H7 (cell line): ENCODE measurements around the gene GNG14. TPM values are rescaled to one million over a fixed set of nuclear protein-coding genes. Genes with fewer than 3 reads are reported as not detected.

Source experiments
- DNase-seq: peaks from one replicate; pipeline ENCODE4 v3.0.0; 2012
- H3K27me3 ChIP-seq: 2 replicates; pipeline ENCODE4 v1.6.0; 2011; ENCODE audit warnings: mild to moderate bottlenecking, low read length; ENCODE audit not compliant: control insufficient read depth, insufficient read depth
- H3K36me3 ChIP-seq: replicated peaks from 2 replicates; pipeline ENCODE4 v1.5.1; 2011; ENCODE audit warnings: low read length; ENCODE audit not compliant: control insufficient read depth, insufficient read depth
- H3K4me3 ChIP-seq: 2 replicates; pipeline ENCODE4 v1.5.1; 2011; ENCODE audit warnings: low read depth, mild to moderate bottlenecking, control low read depth, low read length, moderate library complexity; ENCODE audit not compliant: insufficient read depth
- total RNA-seq: library from RNA; depleted of rRNA; stranded (reverse); fragments of >200 nt; shearing (Covaris generic); gene quantifications from 2 replicates; pipeline ENCODE4 v1.2.3, GENCODE V29; 2014

Gene GNG14
- total RNA-seq, 1 experiment from 2014 or later: not detected

DNA sequence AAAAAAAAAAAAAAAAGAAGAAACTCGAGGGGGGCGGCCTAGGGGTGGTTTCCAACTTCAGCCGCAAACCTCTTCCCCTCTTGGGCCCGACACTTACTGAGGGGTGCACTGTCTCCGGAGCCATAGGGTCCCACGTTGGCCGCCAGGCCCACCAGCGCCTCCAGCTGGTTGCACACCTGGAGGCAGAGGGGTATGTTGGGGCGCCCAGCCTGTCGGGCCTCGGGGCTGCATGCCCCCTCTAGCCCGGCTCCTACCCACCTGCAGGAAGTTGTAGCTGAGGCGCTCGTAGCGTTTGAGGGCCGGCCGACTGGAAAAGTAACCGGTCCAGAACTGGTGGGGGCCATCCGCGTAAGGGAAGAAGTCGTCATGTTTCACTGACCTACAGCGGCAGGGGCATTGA, 29.8 kb upstream of the GNG14 start:
- DNase-seq: no peak
- Histone ChIP-seq H3K4me3 (no peak overlapping the region), H3K36me3 (peaks cover 17% of the 10 kb centered on the region), H3K27me3 (no peaks in the 10 kb centered on the region)

DNA sequence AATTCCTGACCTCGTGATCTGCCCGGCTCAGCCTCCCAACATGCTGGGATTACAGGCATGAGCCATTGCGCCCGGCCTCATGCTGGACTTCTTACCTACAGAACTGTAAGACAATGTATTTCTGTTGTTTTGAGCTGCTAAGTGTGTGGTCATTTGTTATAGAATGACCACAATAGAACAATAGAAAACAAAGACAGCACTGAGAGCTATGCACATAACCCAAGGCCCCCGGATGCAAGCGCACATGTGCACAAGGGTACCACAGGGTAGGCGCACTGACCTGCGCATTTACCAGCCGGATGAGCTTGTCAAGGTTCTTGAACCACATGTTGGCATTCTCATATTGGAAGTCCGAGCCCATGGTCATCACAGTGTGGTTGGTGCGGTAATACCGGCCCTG, 26.8 kb upstream of the GNG14 start:
- H3K36me3 ChIP-seq: peaks cover 12% of the 10 kb centered on the region
- H3K4me3 ChIP-seq: no peak overlapping the region
- no peaks in the 10 kb centered on the region for H3K27me3 ChIP-seq
- DNase-seq: no peak

DNA sequence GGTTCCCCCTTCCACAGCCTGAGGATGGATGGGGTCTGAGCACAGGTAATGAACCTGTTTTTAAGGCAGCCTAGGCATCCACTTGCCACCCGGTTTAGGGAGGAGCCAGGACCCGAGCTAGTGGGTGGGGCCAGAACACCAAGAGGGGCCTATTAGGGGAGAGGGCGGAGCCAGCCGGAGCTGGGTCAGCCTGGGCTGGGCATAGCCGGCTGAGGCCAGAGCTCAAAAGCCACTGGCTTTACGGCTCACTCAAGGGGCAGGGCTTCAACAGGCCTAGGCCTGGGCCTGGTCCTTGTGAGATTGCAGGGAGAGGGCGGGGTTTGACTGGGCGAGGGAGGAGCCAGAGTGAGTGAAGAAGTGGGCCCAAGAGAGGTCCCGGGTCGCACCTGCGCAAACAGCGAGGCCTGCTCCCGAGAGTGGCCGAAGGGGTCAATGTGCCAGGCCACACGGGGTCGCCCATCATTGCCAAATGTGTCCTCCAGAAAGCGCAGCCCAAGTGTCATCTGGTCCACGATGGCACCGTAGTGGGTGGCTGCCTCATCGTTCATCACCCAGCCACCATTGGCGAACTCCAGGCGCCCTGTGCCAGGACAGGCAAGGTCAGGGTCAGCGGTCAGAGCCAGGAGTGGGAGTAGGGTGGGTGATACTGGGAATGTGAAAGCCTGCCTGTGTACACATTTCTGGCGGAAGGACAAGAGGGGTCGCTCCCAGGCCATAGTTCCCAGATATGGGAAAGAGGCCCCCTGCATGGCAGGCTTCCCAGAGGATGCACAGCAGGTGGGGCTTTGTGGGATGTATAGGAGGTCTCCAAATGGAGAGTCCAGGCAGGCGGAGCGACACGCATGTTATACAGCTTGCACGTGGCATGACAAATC, 23.2 kb upstream of the GNG14 start:
- DNase-seq: peak; percentile 98
- Histone ChIP-seq H3K36me3 (peaks cover 12% of the 10 kb centered on the region), H3K4me3 (no peak overlapping the region), H3K27me3 (no peaks in the 10 kb centered on the region)

DNA sequence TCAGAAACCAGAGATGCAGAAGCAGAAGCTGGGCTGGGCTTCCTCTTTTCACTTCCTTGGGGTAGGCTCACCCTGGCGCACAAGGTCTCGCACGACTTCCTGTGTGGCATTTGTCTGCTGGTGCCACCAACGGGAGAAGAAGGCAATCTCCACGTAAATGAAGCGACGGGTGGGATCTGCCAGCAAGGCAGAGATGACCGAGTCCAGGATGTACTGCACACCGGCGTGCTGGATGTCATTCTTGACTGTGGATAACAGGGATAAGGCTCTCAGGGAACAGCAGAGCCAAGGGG, 22.6 kb upstream of the GNG14 start:
- H3K4me3 ChIP-seq: no peak overlapping the region
- H3K36me3 ChIP-seq: peaks cover 12% of the 10 kb centered on the region
- no peaks in the 10 kb centered on the region for H3K27me3 ChIP-seq
- no peak for DNase-seq

DNA sequence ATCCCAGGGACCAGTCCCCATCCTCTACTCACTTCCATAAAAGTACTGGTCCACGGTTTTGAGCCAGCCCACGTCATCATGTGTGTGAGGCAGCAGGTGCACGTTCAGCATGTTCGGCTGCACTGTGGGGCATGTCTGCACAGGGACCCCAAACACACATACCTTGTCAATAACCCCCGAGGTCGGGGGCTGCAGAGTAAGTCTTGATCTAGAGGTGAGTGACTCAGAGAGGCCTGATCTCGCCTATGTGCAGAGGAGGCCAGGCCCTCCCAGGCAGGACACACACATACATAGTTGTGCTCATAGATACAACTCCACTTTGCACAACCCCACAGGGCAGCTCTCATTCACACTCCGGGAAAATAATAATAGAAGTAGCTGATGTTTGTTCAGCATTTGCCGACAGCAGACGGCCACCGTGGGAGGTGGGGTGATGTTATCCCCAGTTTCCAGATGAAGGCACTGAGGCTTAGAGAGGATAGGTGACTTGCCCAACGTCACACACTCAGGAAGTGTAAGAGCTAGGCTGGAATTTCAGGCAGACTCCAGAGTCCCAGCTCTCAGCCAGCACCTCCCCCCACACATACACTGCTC, 22.0 kb upstream of the GNG14 start:
- no peaks in the 10 kb centered on the region for H3K27me3 ChIP-seq
- H3K4me3 ChIP-seq: peak overlapping the region; percentile 81
- no peak for DNase-seq
- peaks cover 12% of the 10 kb centered on the region for H3K36me3 ChIP-seq

DNA sequence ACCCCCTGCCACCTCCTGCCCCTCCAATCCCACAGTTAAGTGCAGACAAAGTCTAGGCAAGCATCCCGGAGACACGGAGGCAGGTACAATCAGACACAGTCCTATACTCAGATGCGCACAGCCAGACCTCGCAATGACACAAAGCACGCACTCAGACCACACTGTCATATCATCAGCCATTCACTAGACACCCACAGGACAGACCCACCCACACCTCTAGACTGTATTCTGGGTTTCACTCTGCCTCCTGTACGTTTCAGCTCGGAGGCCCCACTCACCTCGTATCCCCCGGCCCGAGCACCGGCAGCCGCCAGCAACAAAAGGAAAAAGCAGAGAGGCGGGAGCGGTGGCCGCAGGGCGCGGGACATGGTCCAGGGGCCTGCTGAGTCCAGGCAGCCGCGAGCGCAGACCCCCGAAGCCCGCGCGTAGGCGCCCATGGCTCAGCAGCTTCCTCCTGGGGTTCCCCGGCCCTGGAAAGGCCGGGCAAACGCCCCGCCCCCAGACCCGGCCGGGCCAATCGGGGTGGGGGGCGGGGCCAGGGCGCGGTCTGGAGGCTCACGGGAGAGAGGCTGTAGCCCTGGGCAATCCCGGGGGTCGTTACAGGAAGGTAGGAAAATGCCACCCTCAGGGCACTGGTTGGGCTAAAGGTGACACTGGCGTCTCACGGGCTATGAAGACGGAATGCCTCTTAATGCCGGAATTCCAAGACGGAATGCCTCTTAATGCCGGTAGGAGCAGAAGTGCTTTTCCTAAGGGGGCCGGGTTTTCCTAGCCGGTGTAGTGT, 21.3 kb upstream of the GNG14 start, which contains the start of the genes MAN2B1 and WDR83:
Gene MAN2B1 (minus strand): TSS at position 478 of the 784 bp plus-strand sequence. CDS start 41 bp downstream, at position 437.
Gene WDR83 (plus strand): TSS at position 543 of the 784 bp plus-strand sequence. CDS start 2,984 bp downstream, outside the sequence.
- Histone ChIP-seq H3K27me3 (no peaks in the 10 kb centered on the region), H3K36me3 (peaks cover 7% of the 10 kb centered on the region), H3K4me3 (peak within 1 kb of the TSS; percentile 81)
- DNase-seq: peak; percentile 99

DNA sequence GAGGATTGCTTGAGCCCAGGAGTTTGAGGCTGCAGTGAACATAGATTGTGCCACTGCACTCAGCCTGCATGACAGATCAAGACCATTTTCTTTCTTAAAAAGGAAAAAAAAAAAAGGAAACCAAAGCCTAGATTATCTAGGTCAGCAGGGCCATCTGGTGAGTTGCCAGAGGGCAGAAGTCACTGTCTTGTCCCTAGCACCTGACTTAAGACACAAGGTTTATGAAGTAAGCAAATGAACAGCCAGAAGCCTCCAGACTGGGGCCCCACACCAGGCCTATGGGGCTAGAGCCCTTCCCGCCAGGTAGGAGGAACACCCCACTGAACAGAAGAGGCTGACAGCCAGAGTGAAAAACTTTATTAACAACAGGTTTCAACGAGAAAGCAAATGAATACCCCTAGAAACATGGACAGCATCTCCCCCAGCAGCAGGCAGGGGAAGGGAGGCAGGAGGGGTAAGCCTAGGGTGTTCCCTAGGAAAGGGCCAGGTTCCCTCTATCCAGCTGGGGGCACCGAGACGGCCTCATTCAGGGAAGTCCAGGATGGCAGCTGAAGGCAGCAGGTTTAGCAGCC, 20.0 kb upstream of the GNG14 start:
- Histone ChIP-seq H3K4me3 (no peak overlapping the region), H3K36me3 (peaks cover 6% of the 10 kb centered on the region), H3K27me3 (no peaks in the 10 kb centered on the region)
- DNase-seq: no peak

DNA sequence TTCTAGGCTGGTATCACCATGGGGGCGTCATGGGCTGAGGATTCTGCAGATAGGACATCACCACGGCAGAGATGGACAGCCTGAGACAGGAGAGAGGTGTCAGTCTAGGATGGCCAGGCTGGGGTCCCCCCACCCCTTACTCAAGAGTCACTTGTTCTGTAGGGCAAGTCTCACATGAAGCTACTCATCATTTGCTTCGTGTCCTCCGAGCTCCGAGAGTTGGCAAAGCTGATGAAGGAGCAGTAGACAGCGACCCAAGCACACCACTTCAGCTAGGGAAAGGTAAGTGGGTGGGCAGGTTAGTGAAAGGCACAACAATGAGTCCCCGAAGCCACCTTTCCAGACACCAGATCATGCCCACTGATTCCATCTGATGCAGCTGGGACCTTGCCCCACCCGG, 19.5 kb upstream of the GNG14 start:
- DNase-seq: no peak
- peak overlapping the region; percentile 87 for H3K4me3 ChIP-seq
- peaks cover 6% of the 10 kb centered on the region for H3K36me3 ChIP-seq
- H3K27me3 ChIP-seq: no peaks in the 10 kb centered on the region

DNA sequence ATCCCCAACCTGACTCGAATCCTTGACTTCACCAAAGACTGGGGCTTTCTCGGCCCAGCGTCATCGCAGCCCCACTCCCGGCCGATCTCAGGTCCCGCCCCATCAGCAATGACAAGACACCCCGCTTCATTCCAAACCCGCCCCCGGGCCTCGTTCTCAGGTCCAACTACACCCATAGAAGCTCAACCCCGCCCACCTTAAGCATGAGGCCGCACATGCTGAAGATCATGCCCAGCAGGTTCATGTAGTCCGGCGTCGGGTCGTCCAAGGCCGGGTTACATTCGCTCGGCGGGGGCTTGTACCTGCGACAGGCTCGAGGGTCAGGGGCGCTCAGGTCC, 18.9 kb upstream of the GNG14 start:
- peaks cover 4% of the 10 kb centered on the region for H3K36me3 ChIP-seq
- peak overlapping the region; percentile 87 for H3K4me3 ChIP-seq
- peak; percentile 77 for DNase-seq
- no peaks in the 10 kb centered on the region for H3K27me3 ChIP-seq

DNA sequence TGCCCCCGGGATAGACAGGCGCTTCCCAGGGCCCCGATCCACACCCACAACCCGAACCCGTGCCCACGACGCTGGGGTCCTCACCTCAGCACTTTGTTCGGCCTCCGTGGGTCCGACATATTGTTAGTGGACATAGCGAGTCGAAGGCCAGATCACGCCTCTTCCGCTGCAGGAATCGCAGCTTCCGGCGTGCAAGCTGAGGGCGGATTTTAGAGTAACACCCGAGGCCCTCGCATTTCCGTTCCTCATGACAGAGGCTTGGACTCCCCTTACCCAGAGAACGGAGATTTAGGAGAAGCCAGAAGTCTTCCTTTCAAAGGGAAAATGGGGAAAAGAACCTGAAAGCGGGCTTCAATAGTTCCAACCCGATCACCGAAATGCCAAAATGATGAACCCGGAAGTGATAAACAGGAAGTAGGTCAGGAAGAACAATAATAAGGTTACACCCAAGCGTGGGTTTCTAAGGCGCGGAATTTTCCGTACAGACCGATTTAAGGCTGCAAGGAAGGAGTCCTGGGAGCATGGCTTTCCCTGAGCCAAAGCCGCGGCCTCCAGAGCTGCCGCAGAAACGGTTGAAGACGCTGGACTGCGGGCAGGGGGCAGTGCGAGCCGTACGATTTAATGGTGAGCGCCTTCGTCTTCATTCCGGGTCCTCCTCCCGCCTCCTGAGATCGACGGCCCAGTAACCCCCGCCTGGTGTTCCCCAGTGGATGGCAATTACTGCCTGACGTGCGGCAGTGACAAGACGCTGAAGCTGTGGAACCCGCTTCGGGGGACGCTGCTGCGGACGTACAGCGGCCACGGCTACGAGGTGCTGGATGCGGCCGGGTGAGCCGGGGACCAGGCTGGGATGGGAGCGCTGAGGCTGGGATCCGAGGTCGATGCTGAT, 18.3 kb upstream of the GNG14 start:
- Histone ChIP-seq H3K36me3 (peaks cover 7% of the 10 kb centered on the region), H3K4me3 (peak overlapping the region; percentile 87), H3K27me3 (no peaks in the 10 kb centered on the region)
- DNase-seq: peak; percentile 86

DNA sequence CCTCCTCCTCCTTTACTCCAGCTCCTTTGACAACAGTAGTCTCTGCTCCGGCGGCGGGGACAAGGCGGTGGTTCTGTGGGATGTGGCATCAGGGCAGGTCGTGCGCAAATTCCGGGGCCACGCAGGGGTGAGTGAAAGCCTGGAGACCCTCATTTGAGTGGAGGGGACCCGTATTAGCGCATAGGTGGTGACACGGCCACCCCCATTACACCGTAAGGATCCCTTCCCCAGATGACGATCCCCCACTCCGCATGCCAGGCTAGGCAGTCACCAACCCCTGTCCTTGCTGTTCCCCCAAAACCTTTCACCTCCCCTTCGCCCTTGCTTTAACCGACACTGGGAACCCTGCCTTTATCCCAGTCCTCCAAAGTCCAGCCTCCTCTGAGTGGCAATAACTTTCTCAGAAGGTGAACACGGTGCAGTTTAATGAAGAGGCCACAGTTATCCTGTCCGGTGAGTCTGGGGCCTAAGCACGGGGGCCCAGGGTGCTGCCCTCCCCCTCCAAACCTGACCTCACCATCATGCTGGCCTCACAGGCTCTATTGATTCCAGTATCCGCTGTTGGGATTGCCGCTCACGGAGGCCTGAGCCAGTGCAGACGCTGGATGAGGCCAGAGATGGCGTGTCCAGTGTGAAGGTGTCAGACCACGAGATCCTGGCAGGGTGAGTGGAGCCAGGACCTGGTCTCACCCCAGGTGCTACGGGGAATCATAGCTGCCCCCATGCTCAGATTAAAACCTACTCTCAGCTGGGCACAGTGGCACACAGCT, 17.5 kb upstream of the GNG14 start:
- Histone ChIP-seq H3K36me3 (peaks cover 5% of the 10 kb centered on the region), H3K4me3 (peak overlapping the region; percentile 87), H3K27me3 (no peaks in the 10 kb centered on the region)
- DNase-seq: no peak

DNA sequence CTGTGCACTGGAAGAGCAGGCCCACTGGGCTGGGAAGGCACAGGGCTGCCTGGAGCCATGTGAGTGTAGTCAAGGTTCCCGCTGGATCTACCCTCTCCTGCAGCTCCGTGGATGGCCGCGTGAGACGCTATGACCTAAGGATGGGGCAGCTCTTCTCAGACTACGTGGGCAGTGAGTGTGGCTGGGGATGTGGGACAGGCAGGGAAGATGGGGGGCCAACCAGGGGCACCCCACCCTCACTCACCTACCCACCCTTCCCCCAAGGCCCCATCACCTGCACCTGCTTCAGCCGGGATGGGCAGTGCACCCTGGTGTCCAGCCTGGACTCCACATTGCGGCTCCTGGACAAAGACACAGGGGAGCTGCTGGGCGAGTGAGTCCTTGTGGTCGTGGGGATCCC, 15.1 kb upstream of the GNG14 start:
- Histone ChIP-seq H3K4me3 (no peak overlapping the region), H3K27me3 (no peaks in the 10 kb centered on the region), H3K36me3 (peaks cover 19% of the 10 kb centered on the region)
- DNase-seq: peak; percentile 46

DNA sequence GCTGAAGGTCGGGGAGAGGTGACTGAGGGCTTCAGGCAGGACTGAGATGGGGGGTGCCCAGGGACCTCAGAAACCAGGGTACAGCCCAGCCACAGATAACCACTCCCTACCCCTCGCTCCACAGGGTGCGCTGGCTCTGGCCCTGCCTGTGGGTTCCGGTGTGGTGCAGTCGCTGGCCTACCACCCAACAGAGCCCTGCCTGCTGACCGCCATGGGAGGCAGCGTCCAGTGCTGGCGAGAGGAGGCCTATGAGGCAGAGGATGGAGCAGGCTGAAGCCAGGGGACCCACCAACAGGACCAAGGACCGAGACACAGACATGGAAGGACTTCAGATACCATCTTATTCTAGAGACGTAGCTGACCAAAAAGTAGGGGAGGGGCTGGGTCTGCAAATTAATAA, 12.4 kb upstream of the GNG14 start:
- DNase-seq: no peak
- Histone ChIP-seq H3K4me3 (no peak overlapping the region), H3K36me3 (peaks cover 30% of the 10 kb centered on the region)

More for the DNA sequence above, 12.4 kb upstream of the GNG14 start:
- no peaks in the 10 kb centered on the region for H3K27me3 ChIP-seq
